Panc1 (cell line): Measurements from ENCODE around the gene VPS50.

Experiments
- CTCF ChIP-seq: fragments of 450-650 bp; IDR thresholded peaks from 2 replicates; pipeline ENCODE4 v1.5.1; 2017; ENCODE audit warnings: mild to moderate bottlenecking
- REST ChIP-seq, 2 experiments: IDR thresholded peaks; 2 replicates each; pipeline ENCODE4 v1.6.1; 2011 to 2012; ENCODE audit warnings: low read depth in 2 of 2, control low read depth in 1 of 2, low read length in 1 of 2, mild to moderate bottlenecking in 1 of 2, moderate library complexity in 1 of 2; ENCODE audit not compliant: insufficient read depth in 1 of 2

- no peak for TF ChIP-seq REST (IDR thresholded peaks at IDR 0.05; ENCODE audit: insufficient read depth in 1 of 2, low read depth in 2 of 2, low read length in 1 of 2)
- no peak for TF ChIP-seq CTCF
These were observed 177.2 kb downstream of the VPS50 start for GRCh38 chr7:93409324-93409723.
